ENCODE data around the gene WASF2.
"Not testable (repeated sequence)": the region's sequence is repeated elsewhere in the genome, so short reads cannot be mapped to it uniquely, and the experiment has no call there.

The WASF2 gene, protein sequence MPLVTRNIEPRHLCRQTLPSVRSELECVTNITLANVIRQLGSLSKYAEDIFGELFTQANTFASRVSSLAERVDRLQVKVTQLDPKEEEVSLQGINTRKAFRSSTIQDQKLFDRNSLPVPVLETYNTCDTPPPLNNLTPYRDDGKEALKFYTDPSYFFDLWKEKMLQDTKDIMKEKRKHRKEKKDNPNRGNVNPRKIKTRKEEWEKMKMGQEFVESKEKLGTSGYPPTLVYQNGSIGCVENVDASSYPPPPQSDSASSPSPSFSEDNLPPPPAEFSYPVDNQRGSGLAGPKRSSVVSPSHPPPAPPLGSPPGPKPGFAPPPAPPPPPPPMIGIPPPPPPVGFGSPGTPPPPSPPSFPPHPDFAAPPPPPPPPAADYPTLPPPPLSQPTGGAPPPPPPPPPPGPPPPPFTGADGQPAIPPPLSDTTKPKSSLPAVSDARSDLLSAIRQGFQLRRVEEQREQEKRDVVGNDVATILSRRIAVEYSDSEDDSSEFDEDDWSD

GRCh38 chr1:27489973-27490741 lies at the start of gene WASF2:
TSS of gene WASF2 (minus strand) at chr1:27490167. CDS start at chr1:27428890, 61,277 bp downstream.
- DNase-seq: peak; percentile 93
- in situ Hi-C loops (cut with HindIII; ENCODE audit: low pct_ligation_motif_present, low pct_unique_long_range_greater_than_20kb, low sequenced_read_pairs): no loop called here

DNA sequence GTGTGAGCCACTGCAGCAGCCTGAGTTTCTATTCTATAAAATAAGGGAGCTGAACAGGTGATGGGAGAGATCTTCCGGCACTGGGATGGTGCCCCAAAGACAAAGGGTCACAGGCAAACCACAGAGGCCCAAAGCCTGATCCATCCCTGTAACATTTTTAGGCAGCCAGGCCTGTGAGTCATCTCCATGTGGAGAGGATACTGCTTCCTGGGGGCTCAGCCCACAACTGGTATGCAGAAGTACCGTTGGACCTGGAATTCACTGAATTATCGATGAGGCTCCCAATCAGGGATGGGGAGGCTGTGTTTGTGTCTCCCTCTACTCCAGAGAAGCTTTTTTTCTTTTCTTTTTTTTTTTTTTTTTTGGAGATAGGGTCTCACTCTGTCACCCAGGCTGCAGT lies 48.8 kb upstream of the WASF2 start:
- in situ Hi-C loops (cut with HindIII; ENCODE audit: low pct_ligation_motif_present, low pct_unique_long_range_greater_than_20kb, low sequenced_read_pairs): no loop called here
- peak; percentile 72 for DNase-seq

GRCh38 chr1:27538305-27538676 lies 48.3 kb upstream of the WASF2 start:
- DNase-seq; in situ Hi-C loops (cut with HindIII; ENCODE audit: low pct_ligation_motif_present, low pct_unique_long_range_greater_than_20kb, low sequenced_read_pairs): not testable (repeated sequence)

DNA sequence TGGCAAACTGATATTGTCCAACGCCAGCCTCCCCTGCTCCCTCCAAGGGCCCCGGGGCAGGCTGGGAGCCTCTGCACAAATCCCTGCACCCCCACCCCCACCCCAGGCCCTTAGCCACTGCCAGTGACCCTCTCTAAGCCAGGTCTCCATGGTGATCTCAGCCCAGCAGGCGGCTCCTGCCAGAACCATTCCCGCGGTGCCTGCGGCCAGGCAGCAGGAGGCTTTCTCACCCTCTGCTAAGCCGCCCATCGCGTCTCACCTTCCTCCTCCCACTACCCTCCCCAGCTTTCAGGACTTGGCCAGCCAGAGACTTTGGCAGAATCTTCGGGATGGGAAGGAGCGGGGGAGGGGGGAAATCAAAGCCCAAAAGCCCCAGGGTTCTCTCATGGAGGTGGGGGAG lies 46.8 kb upstream of the WASF2 start:
- peak; percentile 50 for DNase-seq
- in situ Hi-C loops (cut with HindIII; ENCODE audit: low pct_ligation_motif_present, low pct_unique_long_range_greater_than_20kb, low sequenced_read_pairs): no loop called here

DNA sequence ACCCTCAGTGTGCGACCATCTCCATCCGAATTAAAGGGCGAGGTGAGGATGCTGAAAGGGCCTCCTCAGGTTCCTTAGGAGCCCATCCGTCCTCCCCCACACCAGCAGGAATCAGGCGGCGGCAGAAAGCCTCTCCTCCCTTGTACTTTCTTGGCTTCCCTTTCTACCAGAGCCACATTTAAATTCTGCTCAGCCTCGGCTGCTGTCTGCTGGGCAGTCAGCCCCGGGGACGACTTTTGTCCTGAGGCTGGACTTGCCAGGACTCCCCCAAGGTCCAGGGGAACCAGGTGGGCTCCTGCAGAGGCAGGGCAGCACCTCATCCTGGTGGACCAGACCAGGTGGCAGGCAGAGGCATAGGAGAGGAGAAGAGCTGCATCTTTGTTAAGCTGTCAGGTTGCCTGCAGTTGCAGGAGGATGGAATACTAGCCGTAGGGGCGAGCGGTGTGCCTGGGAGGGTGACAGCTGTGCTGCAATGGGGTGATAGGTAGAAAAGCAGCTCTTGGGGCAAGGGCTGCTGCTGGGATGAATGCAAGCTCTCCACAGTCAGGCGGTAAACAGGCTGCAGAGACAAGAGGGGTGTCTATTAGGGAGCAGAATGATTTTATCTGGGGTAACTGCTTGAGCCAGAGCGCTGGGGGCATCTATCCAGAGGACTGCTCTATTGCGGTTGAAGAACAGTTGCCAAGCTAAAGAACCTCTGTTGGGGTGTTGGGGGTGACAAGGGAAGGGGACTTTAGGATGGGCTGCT lies 46.2 kb upstream of the WASF2 start:
- in situ Hi-C loops (cut with HindIII; ENCODE audit: low pct_ligation_motif_present, low pct_unique_long_range_greater_than_20kb, low sequenced_read_pairs): no loop called here
- DNase-seq: no peak

- in situ Hi-C loops (cut with HindIII; ENCODE audit: low pct_ligation_motif_present, low pct_unique_long_range_greater_than_20kb, low sequenced_read_pairs): no loop called here
- DNase-seq: no peak
Observed at GRCh38 chr1:27535386-27535785, 45.4 kb upstream of the WASF2 start.

DNA sequence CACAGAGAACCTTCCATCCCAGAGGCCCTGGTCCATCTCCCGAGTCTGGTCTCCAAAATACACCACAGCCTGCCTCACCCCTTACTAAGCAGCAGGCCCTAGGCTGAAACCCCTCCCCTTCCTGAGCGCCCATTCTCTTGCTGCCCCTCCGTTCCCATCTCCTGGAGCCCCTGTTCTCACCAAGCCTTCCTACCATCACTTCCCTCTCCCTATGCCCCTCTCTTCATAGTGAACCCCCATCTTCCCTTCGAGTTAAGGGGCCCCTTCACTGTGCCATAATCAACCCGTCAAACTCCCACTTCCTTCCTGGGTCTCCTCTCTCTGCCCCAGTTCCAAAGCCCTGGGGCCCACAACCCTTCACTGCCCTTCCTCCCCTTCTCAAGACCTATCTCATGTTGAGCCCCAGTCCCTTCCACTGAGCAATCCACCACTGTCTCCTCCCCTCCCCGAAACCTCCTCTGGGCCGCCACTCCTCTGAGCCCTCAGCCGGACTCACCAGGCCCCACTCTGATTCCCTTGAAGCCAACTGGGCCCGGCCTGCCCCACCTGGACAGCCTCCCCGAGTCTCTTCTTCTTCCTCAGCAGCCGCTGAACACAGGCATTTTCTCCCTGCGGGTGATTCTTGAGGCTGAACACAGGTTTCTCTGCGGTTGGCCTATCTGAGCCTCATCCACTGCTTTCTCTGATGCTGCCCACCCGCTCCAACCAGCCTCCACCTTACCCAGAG lies 42.2 kb upstream of the WASF2 start:
- no peak for DNase-seq
- in situ Hi-C loops (cut with HindIII; ENCODE audit: low pct_ligation_motif_present, low pct_unique_long_range_greater_than_20kb, low sequenced_read_pairs): no loop called here

DNA sequence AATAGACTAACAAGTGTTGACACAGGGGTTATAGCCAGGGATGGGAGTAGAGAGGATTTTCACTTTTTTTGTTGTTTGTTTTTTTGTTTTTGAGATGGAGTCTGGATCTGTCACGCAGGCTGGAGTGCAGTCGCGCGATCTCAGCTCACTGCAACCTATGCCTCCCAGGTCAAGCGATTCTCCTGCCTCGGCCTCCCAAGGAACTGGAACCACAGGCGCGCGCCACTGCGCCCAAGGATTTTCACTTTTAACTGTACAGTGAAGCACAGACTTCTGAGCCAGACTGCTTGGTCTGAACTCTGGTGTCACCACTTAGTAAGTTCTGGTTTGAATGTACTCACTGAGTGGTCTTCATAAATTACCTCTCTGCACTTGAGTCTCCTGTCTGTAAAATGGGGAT lies 40.2 kb upstream of the WASF2 start:
- in situ Hi-C loops (cut with HindIII; ENCODE audit: low pct_ligation_motif_present, low pct_unique_long_range_greater_than_20kb, low sequenced_read_pairs): no loop called here
- no peak for DNase-seq

DNA sequence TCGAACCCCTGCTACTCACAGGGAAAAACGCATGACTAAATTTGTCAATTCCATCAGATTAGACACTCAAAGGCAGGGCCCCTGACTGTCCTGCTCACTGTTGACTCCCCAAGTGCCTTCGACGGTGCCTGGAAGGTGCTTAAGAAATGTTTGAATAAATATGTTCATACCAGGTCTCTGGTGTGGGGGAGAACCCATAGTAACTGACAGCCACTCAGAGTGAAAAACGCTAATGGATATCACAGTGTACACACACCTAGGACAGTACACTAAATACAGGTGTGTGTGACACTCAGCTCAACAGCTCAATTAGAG lies 39.7 kb upstream of the WASF2 start:
- DNase-seq: no peak

DNA sequence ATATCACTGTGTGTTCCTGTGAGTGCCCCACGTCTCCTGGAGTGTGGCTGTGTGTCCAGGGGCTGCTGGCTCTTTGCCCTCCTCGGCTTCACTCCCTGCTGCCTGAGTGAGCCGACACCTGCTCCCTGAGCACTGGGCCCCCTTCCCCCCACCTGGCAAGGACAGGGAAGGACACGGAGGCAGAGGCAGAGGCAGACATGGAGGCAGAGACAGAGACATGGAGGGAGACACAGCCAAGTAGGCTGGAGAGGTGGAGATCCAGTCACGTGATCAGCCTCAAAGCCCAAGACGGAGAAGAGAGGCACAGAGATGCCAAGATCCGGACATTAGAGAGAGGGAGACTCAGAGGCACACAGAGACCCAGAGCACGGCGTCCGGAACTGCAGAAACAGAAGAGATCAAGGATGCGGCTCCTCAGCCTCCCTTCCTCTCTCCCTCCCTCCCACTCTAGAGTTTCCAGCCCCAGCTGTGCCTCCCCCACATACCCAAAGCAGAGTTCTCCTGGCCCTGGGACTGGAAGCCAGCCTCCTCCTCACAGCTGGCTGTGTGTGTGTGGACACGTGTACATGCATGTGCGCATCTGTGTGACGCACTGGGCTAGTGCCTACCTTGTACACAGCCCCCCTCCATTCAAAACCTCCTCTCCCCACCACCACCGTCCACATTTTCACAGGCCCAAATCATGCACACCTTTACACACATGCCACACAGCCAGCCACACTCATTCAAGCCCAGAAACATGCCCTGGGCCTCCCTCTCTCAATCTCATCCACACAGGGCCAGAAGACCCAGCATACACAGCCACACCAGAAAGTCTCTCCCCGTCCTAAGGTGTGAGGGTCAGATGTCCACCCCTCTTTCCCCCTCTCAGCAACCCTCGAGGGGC lies 39.1 kb upstream of the WASF2 start:
- no peak for DNase-seq
- in situ Hi-C loops (cut with HindIII; ENCODE audit: low pct_ligation_motif_present, low pct_unique_long_range_greater_than_20kb, low sequenced_read_pairs): no loop called here

More for the DNA sequence above, 39.7 kb upstream of the WASF2 start:
- in situ Hi-C loops (cut with HindIII; ENCODE audit: low pct_ligation_motif_present, low pct_unique_long_range_greater_than_20kb, low sequenced_read_pairs): no loop called here

GRCh38 chr1:27527890-27528817 lies 38.2 kb upstream of the WASF2 start:
- in situ Hi-C loops (cut with HindIII; ENCODE audit: low pct_ligation_motif_present, low pct_unique_long_range_greater_than_20kb, low sequenced_read_pairs): no loop called here
- peak; percentile 39 for DNase-seq

DNA sequence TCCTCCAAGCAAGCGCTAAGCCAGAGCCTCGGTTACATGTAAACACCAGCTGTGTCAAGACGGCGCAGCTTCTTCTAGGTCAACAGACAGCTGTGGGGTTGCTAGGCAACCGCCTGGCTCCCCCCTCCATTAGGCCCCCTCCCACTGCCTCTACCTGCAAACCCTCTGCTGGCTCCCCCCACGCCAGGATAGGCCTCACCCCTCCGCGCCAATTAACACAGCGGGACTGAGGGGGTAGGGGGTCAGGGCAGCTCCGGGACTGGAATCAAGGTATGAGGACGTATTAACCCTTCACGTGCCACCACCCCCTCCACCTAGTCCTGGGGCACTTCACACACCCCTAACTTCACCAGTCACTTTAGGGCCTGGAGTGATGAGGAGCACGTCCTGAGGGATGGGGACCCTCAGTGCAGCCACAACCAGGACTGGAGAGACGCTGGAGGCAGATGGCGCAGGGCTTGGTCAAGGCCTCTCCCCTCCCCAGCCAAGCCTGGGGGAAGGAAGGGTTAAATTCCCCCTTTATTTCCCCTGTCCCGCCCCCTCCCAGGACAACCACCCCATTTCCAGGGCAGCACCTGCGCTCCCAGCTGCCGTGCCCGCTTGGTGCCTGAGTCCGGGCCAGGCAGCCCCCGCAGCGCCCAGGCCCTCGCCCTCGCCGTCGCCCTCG lies 37.4 kb upstream of the WASF2 start:
- in situ Hi-C loops (cut with HindIII; ENCODE audit: low pct_ligation_motif_present, low pct_unique_long_range_greater_than_20kb, low sequenced_read_pairs): no loop called here
- no peak for DNase-seq

DNA sequence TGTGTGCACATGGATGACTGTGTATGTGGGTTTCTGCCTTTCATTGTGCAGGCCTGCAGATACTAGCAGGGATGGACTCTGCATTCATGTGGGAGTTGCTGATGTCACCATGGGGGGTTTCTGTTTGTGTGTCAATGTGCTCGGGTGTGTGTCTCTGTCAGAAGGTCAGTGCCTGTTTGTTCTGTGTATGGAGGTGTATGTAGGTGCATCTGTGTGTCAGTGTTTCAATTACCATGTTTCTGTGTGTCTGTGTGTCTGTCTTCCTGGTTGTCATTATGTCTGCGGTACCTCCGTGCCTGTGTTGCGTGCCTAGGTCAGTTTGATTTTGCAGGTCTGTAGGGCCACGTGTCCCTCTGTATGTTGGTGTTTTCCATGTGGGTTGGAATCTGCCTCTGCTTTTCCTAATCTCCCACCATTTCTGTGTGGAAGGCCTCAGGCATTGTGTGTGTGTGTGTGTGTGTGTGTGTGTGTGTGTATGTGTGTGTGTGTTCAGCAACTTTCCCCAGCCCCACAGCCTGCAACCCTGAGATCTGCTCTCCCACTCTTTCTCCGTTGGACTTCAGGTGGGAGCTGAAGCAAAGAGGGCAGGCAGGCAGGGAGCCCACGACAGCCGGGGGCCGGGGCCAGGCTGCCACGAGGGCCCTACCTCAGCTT lies 36.7 kb upstream of the WASF2 start:
- in situ Hi-C loops (cut with HindIII; ENCODE audit: low pct_ligation_motif_present, low pct_unique_long_range_greater_than_20kb, low sequenced_read_pairs): no loop called here
- DNase-seq: no peak

- in situ Hi-C loops (cut with HindIII; ENCODE audit: low pct_ligation_motif_present, low pct_unique_long_range_greater_than_20kb, low sequenced_read_pairs): no loop called here
- no peak for DNase-seq
Observed at GRCh38 chr1:27525296-27526272, 35.6 kb upstream of the WASF2 start.
